GM12878 (cell line): ENCODE results near the gene EIF2D. TPM values are rescaled to one million over a fixed set of nuclear protein-coding genes. Genes with fewer than 3 reads are reported as not detected.

Experiments used
- CHD4 ChIP-seq: fragments of 200-600 bp; sonication (generic); IDR thresholded peaks from 2 replicates; pipeline ENCODE4 v1.6.1; 2016; ENCODE audit warnings: mild to moderate bottlenecking
- CREB1 ChIP-seq: IDR thresholded peaks from 2 replicates; pipeline ENCODE4 v1.6.1; 2012; ENCODE audit warnings: low read depth, mild to moderate bottlenecking, inconsistent platforms
- DPF2 ChIP-seq: fragments of 450-650 bp; IDR thresholded peaks from 2 replicates; pipeline ENCODE4 v1.6.1; 2017; ENCODE audit warnings: mild to moderate bottlenecking
- E2F4 ChIP-seq: IDR thresholded peaks from 2 replicates; pipeline ENCODE4 v1.6.1; 2012; ENCODE audit warnings: low read depth, low read length, improper control_type of control experiment
- GATAD2B ChIP-seq: fragments of 450-650 bp; conservative IDR thresholded peaks from 2 replicates; pipeline ENCODE4 v1.6.1; 2017; ENCODE audit warnings: low read depth, mild to moderate bottlenecking, moderate library complexity
- HDAC2 ChIP-seq: fragments of 200-600 bp; sonication (generic); IDR thresholded peaks from 2 replicates; pipeline ENCODE4 v1.6.1; 2017
- HDGF ChIP-seq: fragments of 450-650 bp; IDR thresholded peaks from 2 replicates; pipeline ENCODE4 v1.6.1; 2016; ENCODE audit warnings: antibody characterized with exemption
- PML ChIP-seq: IDR thresholded peaks from 2 replicates; pipeline ENCODE4 v1.6.1; 2012; ENCODE audit warnings: low read length, inconsistent platforms
- POLR2A ChIP-seq: IDR thresholded peaks from 2 replicates; pipeline ENCODE4 v1.6.1; 2011; ENCODE audit warnings: low read depth, mild to moderate bottlenecking, low read length
- POLR2AphosphoS2 ChIP-seq: IDR thresholded peaks from 2 replicates; pipeline ENCODE4 v1.6.1; 2011; ENCODE audit warnings: low read depth, mild to moderate bottlenecking, low read length, improper control_type of control experiment, moderate library complexity
- POLR2AphosphoS5 ChIP-seq: IDR thresholded peaks from 2 replicates; pipeline ENCODE4 v1.6.1; 2011; ENCODE audit warnings: mild to moderate bottlenecking, low read length, inconsistent platforms
- RUNX3 ChIP-seq: IDR thresholded peaks from 2 replicates; pipeline ENCODE4 v1.6.1; 2012; ENCODE audit warnings: low read length, inconsistent platforms
- STAT3 ChIP-seq: IDR thresholded peaks from 2 replicates; pipeline ENCODE4 v1.6.1; 2011; ENCODE audit warnings: low read depth, low read length, improper control_type of control experiment
- USF2 ChIP-seq: IDR thresholded peaks from 2 replicates; pipeline ENCODE4 v1.6.1; 2011; ENCODE audit warnings: low read depth, low read length, improper control_type of control experiment, borderline replicate concordance
- ZNF207 ChIP-seq: fragments of 450-650 bp; IDR thresholded peaks from 2 replicates; pipeline ENCODE4 v1.6.1; 2014; ENCODE audit warnings: antibody characterized with exemption, mild to moderate bottlenecking, borderline replicate concordance
- ZNF274 ChIP-seq: IDR thresholded peaks from one replicate; pipeline ENCODE4 v1.8.0; 2011; ENCODE audit not compliant: insufficient read length, insufficient read depth
- ZNF622 ChIP-seq: fragments of 450-650 bp; IDR thresholded peaks from 2 replicates; pipeline ENCODE4 v1.6.1; 2017; ENCODE audit warnings: mild to moderate bottlenecking, inconsistent platforms
- polyA plus RNA-seq, 11 experiments: library from polyadenylated mRNA; depleted of rRNA in 4 of 11; unstranded in 6 of 11; stranded (reverse) in 5 of 11; fragments of >200 nt; fragmentation: Nextera tagmentation in 4 of 11; fragmentation: Illumina TruSeq in 1 of 11; extraction: Ambion mirVana in 4 of 11; extraction: Trizol in 1 of 11; gene quantifications; 1 replicate in 1 of 11; 2 replicates in 10 of 11; pipeline versions ENCODE4 v1.2.1 to v1.2.3, GENCODE V29; 2011 to 2016; ENCODE audit warnings: inconsistent platforms in 2 of 11, missing spikeins in 2 of 11, low read depth in 1 of 11
- total RNA-seq, 4 experiments: library from RNA; depleted of rRNA in 3 of 4; stranded (reverse); fragments of >200 nt in 3 of 4; fragmentation: Illumina TruSeq in 1 of 4; extraction: Trizol in 1 of 4; gene quantifications; 2 replicates each; pipeline versions ENCODE4 v1.2.1 to v1.2.3, GENCODE V29; 2013 to 2021

Gene EIF2D
- total and polyA plus RNA-seq, 10 of the 15 experiments (the other 5 are each of a cell fraction or from before 2014, with no cell fraction given), result 65.2 to 133 (median 79.0) TPM

GRCh38 chr1:206635080-206635977 lies 23.1 kb upstream of the EIF2D start, which contains the start of gene DYRK3 (continued):
- TF ChIP-seq POLR2AphosphoS2, result peak; percentile 59; the same call in 1 of the 2 replicates
- TF ChIP-seq USF2, result no peak
- TF ChIP-seq POLR2A, result peak; percentile 94
- TF ChIP-seq PML, result peak; percentile 50; the same call in 1 of the 2 replicates
- TF ChIP-seq E2F4, result 0 out of 2 replicates have a peak, but pooled peaks have one; percentile 26
- TF ChIP-seq CREB1, result peak; percentile 87
- TF ChIP-seq STAT3, result no peak
- TF ChIP-seq ZNF207, result no peak
- TF ChIP-seq POLR2AphosphoS5, result peak; percentile 78
- TF ChIP-seq ZNF274, result no peak
- peak; percentile 23; the same call in 1 of the 2 replicates for TF ChIP-seq RUNX3
- no peak for TF ChIP-seq CHD4
- no peak for TF ChIP-seq ZNF622
- peak; percentile 80; the same call in 1 of the 2 replicates for TF ChIP-seq DPF2
- TF ChIP-seq GATAD2B, result peak; percentile 98
- TF ChIP-seq HDGF, result peak; percentile 43; the same call in 1 of the 2 replicates
- TF ChIP-seq HDAC2, result no peak
